Glutamatergic neuron (in vitro differentiated cells): ENCODE data around the gene VPS39. TPM values are rescaled to one million over a fixed set of nuclear protein-coding genes. Genes with fewer than 3 reads are reported as not detected.

Experiments
- DNase-seq: peaks from one replicate; pipeline ENCODE4 v3.0.0; 2022
- H3K27ac Mint-ChIP-seq: one replicate; pipeline ENCODE4 v1.8.0; 2020; ENCODE audit warnings: mild to moderate bottlenecking, mixed read lengths, inconsistent platforms; ENCODE audit not compliant: unreplicated experiment
- H3K27me3 Mint-ChIP-seq: one replicate; pipeline ENCODE4 v1.8.0; 2020; ENCODE audit warnings: mild to moderate bottlenecking, moderate library complexity, mixed read lengths, inconsistent platforms; ENCODE audit not compliant: unreplicated experiment
- H3K36me3 Mint-ChIP-seq: one replicate; pipeline ENCODE4 v1.8.0; 2020; ENCODE audit warnings: mild to moderate bottlenecking, mixed read lengths, inconsistent platforms; ENCODE audit not compliant: unreplicated experiment
- H3K4me1 Mint-ChIP-seq: one replicate; pipeline ENCODE4 v1.8.0; 2020; ENCODE audit warnings: mild to moderate bottlenecking, low read depth, mixed read lengths, inconsistent platforms; ENCODE audit not compliant: unreplicated experiment
- H3K4me3 Mint-ChIP-seq: one replicate; pipeline ENCODE4 v1.8.0; 2020; ENCODE audit warnings: mild to moderate bottlenecking, mixed read lengths, inconsistent platforms; ENCODE audit not compliant: unreplicated experiment
- H3K9me3 Mint-ChIP-seq: one replicate; pipeline ENCODE4 v1.8.0; 2020; ENCODE audit warnings: mild to moderate bottlenecking, moderate library complexity, mixed read lengths, inconsistent platforms; ENCODE audit not compliant: unreplicated experiment
- CTCF ChIP-seq: fragments of 200-600 bp; sonication (generic); IDR thresholded peaks from one replicate; pipeline ENCODE4 v1.5.0; 2021; ENCODE audit not compliant: partially characterized antibody, unreplicated experiment
- total RNA-seq: library from RNA; stranded (reverse); fragmentation: NEBNext Ultra II Directional; extraction: Animal tissue kit (Norgen Biotek cat#: 25700); gene quantifications from one replicate; pipeline ENCODE4 v1.2.1, GENCODE V29; 2021; ENCODE audit not compliant: unreplicated experiment

Gene VPS39
- total RNA-seq, 1 donor from 2014 or later: 94.4 TPM

- Mint-ChIP-seq H3K27ac (no peak overlapping the region), H3K36me3 (no peaks in the 10 kb centered on the region), H3K9me3 (no peaks in the 10 kb centered on the region), H3K4me3 (no peak overlapping the region), H3K27me3 (no peaks in the 10 kb centered on the region), H3K4me1 (no peaks in the 10 kb centered on the region)
- DNase-seq: no peak
- TF ChIP-seq CTCF: no peak
Observed at GRCh38 chr15:42213511-42213910, 5.4 kb upstream of the VPS39 start.

GRCh38 chr15:42210696-42211095, 2.6 kb upstream of the VPS39 start:
- Mint-ChIP-seq H3K36me3 (no peaks in the 10 kb centered on the region), H3K27ac (no peak overlapping the region)
- TF ChIP-seq CTCF: no peak

GRCh38 chr15:42206406-42206805, 1.7 kb downstream of the VPS39 start:
- Mint-ChIP-seq H3K4me3 (peak overlapping the region; percentile 97), H3K27me3 (peaks cover 3% of the 10 kb centered on the region), H3K36me3 (no peaks in the 10 kb centered on the region), H3K4me1 (peaks cover 13% of the 10 kb centered on the region), H3K9me3 (peaks cover 5% of the 10 kb centered on the region), H3K27ac (no peak overlapping the region)
- TF ChIP-seq CTCF: no peak
- DNase-seq: no peak

More at GRCh38 chr15:42210696-42211095, 2.6 kb upstream of the VPS39 start:
- Mint-ChIP-seq H3K4me1 (peaks cover 13% of the 10 kb centered on the region), H3K27me3 (peaks cover 3% of the 10 kb centered on the region), H3K4me3 (no peak overlapping the region), H3K9me3 (peaks cover 4% of the 10 kb centered on the region)
- DNase-seq: no peak

- H3K4me1 Mint-ChIP-seq: peaks cover 13% of the 10 kb centered on the region
- no peak for TF ChIP-seq CTCF
- no peak overlapping the region for H3K4me3 Mint-ChIP-seq
- no peak overlapping the region for H3K27ac Mint-ChIP-seq
- H3K36me3 Mint-ChIP-seq: no peaks in the 10 kb centered on the region
- H3K9me3 Mint-ChIP-seq: peaks cover 5% of the 10 kb centered on the region
- peaks cover 3% of the 10 kb centered on the region for H3K27me3 Mint-ChIP-seq
- DNase-seq: no peak
Observed at GRCh38 chr15:42203891-42204290, 4.2 kb downstream of the VPS39 start.

GRCh38 chr15:42202653-42203052, 5.5 kb downstream of the VPS39 start:
- no peak for TF ChIP-seq CTCF
- H3K27ac Mint-ChIP-seq: no peak overlapping the region
- peaks cover 3% of the 10 kb centered on the region for H3K27me3 Mint-ChIP-seq
- no peak overlapping the region for H3K4me3 Mint-ChIP-seq
- no peak for DNase-seq
- peaks cover 3% of the 10 kb centered on the region for H3K9me3 Mint-ChIP-seq
- H3K36me3 Mint-ChIP-seq: no peaks in the 10 kb centered on the region
- H3K4me1 Mint-ChIP-seq: peaks cover 11% of the 10 kb centered on the region
